Suppressor macrophage treated with lipopolysaccharide for 4 hours (primary cell): ENCODE data around the gene PSG6.
A peak's percentile ranks its signal among the peaks of the same experiment; 100 is the strongest.
"Not testable (repeated sequence)": the region's sequence is repeated elsewhere in the genome, so short reads cannot be mapped to it uniquely, and the experiment has no call there.

Experiments
- DNase-seq: peaks from one replicate; pipeline ENCODE4 v3.0.0-alpha.2; 2020

Gene PSG6

GRCh38 chr19:42900561-42900960, 17.1 kb downstream of the PSG6 start:
- not testable (repeated sequence) for DNase-seq

DNA sequence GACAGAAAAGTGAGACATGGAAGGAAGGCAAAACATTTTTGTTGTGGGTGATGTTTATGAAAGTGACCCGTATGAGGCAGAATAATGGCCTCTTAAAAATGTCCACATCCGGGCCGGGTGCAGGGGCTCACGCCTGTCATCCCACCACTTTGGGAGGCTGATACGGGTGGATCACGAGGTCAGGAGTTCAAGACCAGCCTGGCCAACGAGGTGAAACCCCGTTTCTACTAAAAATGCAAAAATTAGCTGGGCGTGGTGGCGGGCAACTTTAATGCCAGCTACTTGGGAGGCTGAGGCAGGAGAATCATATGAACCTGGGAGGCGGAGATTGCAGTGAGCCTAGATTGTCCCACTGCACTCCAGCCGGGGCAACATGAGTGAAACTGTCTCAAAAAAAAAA, 18.0 kb downstream of the PSG6 start:
- not testable (repeated sequence) for DNase-seq

- DNase-seq: not testable (repeated sequence)
Measured at GRCh38 chr19:42899110-42899509, 18.6 kb downstream of the PSG6 start.

GRCh38 chr19:42898656-42899055, 19.0 kb downstream of the PSG6 start:
- DNase-seq: not testable (repeated sequence)

DNA sequence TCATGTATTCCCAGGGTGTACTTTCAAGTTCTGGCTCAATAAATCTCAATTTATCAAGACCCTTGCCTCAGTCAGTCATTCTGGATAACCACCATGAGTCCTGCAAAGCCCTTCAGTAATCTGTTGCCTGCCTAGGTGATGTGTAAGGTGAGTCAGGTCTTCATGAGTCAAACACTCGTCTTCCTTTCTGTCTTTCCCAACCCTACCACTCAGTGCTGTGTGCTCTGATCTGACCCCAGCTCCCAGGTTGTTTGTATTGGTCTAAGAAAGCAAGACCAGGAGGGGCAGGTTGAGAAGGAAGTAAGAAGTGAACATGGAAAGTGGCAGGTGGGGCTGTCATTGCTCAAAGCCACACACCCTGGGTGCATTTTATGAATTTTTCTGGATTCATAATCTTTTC, 20.0 kb downstream of the PSG6 start:
- not testable (repeated sequence) for DNase-seq

- not testable (repeated sequence) for DNase-seq
Measured at GRCh38 chr19:42890446-42890845, 27.2 kb downstream of the PSG6 start.

GRCh38 chr19:42887876-42888445, 29.7 kb downstream of the PSG6 start:
- DNase-seq: not testable (repeated sequence)

- not testable (repeated sequence) for DNase-seq
Measured at GRCh38 chr19:42882730-42883129, 35.0 kb downstream of the PSG6 start.

DNA sequence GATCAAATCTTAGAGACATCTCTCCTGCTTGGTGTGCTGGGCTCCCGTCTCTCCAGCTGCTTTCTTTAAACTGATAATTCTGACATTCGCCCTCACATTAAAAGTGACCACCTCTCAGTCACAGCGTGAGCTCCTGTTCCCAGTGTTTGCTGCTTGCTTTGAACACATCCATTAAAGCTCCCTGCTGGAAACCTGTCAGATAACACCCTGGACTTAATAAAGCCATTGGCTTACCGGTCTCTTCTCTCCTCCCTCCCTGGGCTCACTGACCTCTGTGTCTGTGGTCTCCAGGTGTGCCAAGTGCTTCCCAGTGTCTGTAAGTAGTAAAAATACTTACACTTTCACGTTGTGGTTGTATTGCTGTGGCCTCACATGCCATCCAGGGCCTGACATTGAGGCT, 35.7 kb downstream of the PSG6 start:
- not testable (repeated sequence) for DNase-seq

DNA sequence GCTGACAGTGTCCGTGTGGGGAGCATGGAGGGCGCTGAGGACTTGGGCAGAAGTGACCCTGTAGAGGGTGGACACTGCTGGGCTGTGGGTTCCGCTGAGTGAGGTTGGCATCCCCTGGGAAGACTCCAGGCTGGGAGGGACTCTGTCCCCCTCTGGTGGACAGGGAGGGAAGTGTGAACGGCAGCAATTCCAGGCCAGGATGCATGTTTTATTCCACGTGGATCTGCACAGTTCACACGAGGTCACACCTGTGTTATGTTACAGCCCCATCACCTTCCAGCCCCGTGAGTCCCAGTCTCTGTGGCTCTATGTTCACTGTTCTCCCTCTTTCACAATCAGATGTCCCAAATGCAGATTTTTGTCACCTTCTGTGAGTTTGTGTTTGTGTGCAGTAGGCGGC, 36.4 kb downstream of the PSG6 start:
- not testable (repeated sequence) for DNase-seq

- DNase-seq: not testable (repeated sequence)
Measured at GRCh38 chr19:42880621-42881020, 37.1 kb downstream of the PSG6 start.

DNA sequence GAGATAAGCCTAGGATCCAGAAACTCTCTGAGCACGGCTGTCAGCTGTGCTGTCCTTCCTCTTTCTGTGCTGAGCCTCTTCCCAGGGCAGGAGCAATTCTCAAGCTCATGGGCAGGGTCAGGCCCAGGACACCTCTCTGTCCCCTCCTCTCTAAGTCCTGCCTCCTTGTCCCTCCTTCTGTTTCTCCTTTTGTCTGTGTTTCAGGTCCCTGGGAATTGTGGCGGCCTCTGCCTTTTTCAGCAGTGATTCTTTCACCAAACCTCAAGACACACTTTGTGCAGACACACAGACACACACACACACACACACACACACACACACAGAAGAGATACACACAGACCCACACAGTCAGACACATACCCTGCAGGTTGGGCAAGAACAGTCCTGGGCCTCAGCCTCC, 38.1 kb downstream of the PSG6 start, which contains the start of gene PSG1:
Gene PSG1 (minus strand): TSS at position 101 of the 400 bp plus-strand sequence. CDS start 132 bp downstream, outside the sequence.
- DNase-seq: no peak

- DNase-seq: not testable (repeated sequence)
Measured at GRCh38 chr19:42876596-42876995, 41.1 kb downstream of the PSG6 start.

DNA sequence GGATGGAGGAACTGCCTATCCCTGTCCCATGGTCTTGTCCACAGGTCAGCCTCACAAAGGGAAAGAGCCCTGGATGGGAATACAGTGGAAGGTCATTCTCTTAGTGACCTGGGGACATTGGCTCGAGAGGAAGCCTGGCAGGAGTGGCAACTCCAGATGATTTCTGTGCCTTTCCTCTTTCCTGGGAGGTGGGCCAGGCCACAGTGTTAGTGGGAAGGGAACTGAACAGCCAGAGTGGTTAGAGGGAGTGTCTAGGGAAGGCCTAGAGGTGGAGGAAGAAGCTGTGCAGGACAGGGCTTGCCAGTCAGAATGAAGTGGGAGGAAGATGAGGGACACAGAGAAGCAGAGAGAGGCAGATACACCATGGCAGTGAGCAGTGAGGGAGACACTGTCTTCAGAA, 41.8 kb downstream of the PSG6 start:
- not testable (repeated sequence) for DNase-seq

GRCh38 chr19:42874901-42875813, 42.5 kb downstream of the PSG6 start:
- DNase-seq: not testable (repeated sequence)

GRCh38 chr19:42874136-42874535, 43.6 kb downstream of the PSG6 start:
- not testable (repeated sequence) for DNase-seq

- DNase-seq: no peak
Measured at GRCh38 chr19:42872608-42873007, 45.1 kb downstream of the PSG6 start.

DNA sequence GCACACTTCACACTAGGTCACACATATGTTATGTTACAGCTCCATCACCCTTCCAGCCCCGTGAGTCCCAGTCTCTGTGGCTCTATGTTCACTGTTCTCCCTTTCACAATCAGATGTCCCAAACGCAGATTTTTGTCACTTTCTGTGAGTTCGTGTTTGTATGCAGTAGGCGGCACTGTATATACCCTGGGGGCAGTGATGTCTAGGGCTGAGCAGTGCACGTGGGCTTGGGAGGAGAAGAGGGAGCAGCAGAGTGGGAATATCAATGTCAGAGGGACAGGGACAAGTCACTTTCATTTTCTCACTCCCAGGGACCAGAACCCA, 60.2 kb downstream of the PSG6 start:
- DNase-seq: no peak

DNA sequence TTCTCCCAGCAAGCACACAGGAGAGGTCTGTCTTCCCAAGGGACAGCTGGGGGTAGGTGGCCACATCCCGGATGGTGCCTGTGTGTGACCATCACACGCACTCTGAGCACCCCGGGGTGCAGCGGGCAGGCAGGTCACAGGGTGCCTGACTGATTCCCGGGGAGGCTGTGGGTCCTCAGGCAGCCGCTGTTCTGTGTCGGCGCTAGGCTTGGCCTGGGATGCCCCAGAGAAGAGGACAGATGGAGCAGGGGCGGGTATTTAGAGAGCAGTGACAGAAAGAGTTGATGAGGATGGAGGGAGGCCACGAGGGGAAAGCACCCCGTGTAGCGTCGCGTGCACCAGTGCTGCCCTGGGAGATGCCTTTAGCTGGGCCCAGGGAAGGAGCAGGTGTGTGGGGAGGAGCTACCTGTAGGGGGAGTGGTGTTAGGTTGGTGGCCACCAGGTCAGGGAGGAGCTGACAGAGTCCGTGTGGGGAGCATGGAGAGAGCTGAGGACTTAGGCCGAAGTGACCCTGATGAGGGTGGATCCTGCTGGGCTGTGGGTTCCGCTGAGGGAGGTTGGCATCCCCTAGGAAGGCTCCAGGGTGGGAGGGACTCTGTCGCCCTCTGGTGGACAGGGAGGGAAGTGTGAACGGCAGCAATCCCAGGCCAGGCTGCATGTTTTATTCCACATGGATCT, 60.7 kb downstream of the PSG6 start:
- peak; percentile 2 for DNase-seq

DNA sequence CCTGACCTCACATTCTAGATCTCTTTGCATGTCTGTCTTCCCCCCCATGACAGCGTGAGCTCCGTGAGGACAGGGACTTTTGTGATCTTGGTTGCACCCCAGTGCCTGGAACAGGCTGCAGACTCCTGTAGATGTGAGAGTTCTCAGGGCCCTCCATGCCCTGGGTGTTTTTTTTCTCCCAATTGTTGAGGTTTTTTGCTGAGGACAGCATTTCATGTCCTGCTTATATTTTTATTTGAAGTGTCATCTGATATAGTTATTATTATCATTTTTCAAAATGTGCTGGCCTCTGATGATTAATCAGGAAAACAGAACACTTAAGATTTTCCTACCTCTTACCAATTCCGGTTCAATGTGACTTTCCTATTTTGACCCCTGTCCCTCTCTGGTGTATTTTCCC, 62.9 kb downstream of the PSG6 start:
- not testable (repeated sequence) for DNase-seq

- DNase-seq: not testable (repeated sequence)
Measured at GRCh38 chr19:42853231-42853630, 64.5 kb downstream of the PSG6 start.

GRCh38 chr19:42852821-42853220, 64.9 kb downstream of the PSG6 start:
- not testable (repeated sequence) for DNase-seq
